ENCODE measurements around the gene PINLYP. TPM values are rescaled to one million over a fixed set of nuclear protein-coding genes. Genes with fewer than 3 reads are reported as not detected.
A peak's percentile ranks its signal among the peaks of the same experiment; 100 is the strongest.

The PINLYP gene
- total and polyA plus RNA-seq, 9 of the 15 experiments (the other 6 are each of a cell fraction or from before 2014, with no cell fraction given) = 1.00 to 6.7 (median 2.2) TPM

GRCh38 chr19:43595999-43596841 is 20.6 kb downstream of the PINLYP start, which contains the start of the genes IRGQ and ZNF576 (continued):
- TF ChIP-seq CEBPZ (IDR thresholded peaks at IDR 0.05; ENCODE audit: borderline replicate concordance, low read depth, low read length) (no peak), TEAD1 (CRISPR knock-in tag; IDR thresholded peaks at IDR 0.05) (peak; percentile 30 to 64; a peak in 1 of 4 replicates), PTRF (tag; IDR thresholded peaks at IDR 0.05) (no peak), SREBF1 (IDR thresholded peaks at IDR 0.05; ENCODE audit: borderline replicate concordance, low read depth, low read length) (no peak), ZFP91 (CRISPR knock-in tag; IDR thresholded peaks at IDR 0.05) (no peak), SMARCE1 (IDR thresholded peaks at IDR 0.05) (no peak; the same call in 1 of the 2 replicates), MGA (IDR thresholded peaks at IDR 0.05) (no peak), ELF1 (tag; IDR thresholded peaks at IDR 0.05) (no peak; the same call in 1 of the 2 replicates)

Measured in K562 (cell line).